ENCODE results near the gene NKD1.

Gene NKD1

GRCh38 chr16:50676684-50677225 lies 128.6 kb downstream of the NKD1 start:
- TF ChIP-seq REST (IDR thresholded peaks at IDR 0.05; ENCODE audit: insufficient read depth in 1 of 2, low read depth in 2 of 2, low read length in 2 of 2) (no peak), SIN3A (IDR thresholded peaks at IDR 0.05; ENCODE audit: borderline replicate concordance, insufficient read depth, low read length) (no peak), FOXP2 (optimal IDR thresholded peaks at IDR 0.05; ENCODE audit: borderline replicate concordance, extremely low read depth, extremely low read length, insufficient read depth) (no peak), POLR2AphosphoS5 (IDR thresholded peaks at IDR 0.05; ENCODE audit: low read depth, low read length) (no peak), TAF1 (IDR thresholded peaks at IDR 0.05; ENCODE audit: borderline replicate concordance, insufficient read depth, low read length) (no peak)

- no peak for TF ChIP-seq TAF1 (IDR thresholded peaks at IDR 0.05; ENCODE audit: borderline replicate concordance, insufficient read depth, low read length)
- TF ChIP-seq FOXP2 (optimal IDR thresholded peaks at IDR 0.05; ENCODE audit: borderline replicate concordance, extremely low read depth, extremely low read length, insufficient read depth): no peak
- TF ChIP-seq POLR2AphosphoS5 (IDR thresholded peaks at IDR 0.05; ENCODE audit: low read depth, low read length): no peak
- no peak for TF ChIP-seq REST (IDR thresholded peaks at IDR 0.05; ENCODE audit: insufficient read depth in 1 of 2, low read depth in 2 of 2, low read length in 2 of 2)
Measured at GRCh38 chr16:50677351-50677750, 129.2 kb downstream of the NKD1 start.

- TF ChIP-seq POLR2AphosphoS5 (IDR thresholded peaks at IDR 0.05; ENCODE audit: low read depth, low read length): no peak
- no peak for TF ChIP-seq FOXP2 (optimal IDR thresholded peaks at IDR 0.05; ENCODE audit: borderline replicate concordance, extremely low read depth, extremely low read length, insufficient read depth)
- no peak for TF ChIP-seq TAF1 (IDR thresholded peaks at IDR 0.05; ENCODE audit: borderline replicate concordance, insufficient read depth, low read length)
- TF ChIP-seq REST (IDR thresholded peaks at IDR 0.05; ENCODE audit: insufficient read depth in 1 of 2, low read depth in 2 of 2, low read length in 2 of 2): no peak
- TF ChIP-seq SIN3A (IDR thresholded peaks at IDR 0.05; ENCODE audit: borderline replicate concordance, insufficient read depth, low read length): no peak
Measured at GRCh38 chr16:50678531-50678930, 130.3 kb downstream of the NKD1 start.

GRCh38 chr16:50679266-50679665 lies 131.1 kb downstream of the NKD1 start:
- TF ChIP-seq SIN3A (IDR thresholded peaks at IDR 0.05; ENCODE audit: borderline replicate concordance, insufficient read depth, low read length): no peak
- TF ChIP-seq FOXP2 (optimal IDR thresholded peaks at IDR 0.05; ENCODE audit: borderline replicate concordance, extremely low read depth, extremely low read length, insufficient read depth): no peak

GRCh38 chr16:50679676-50680555 lies 131.7 kb downstream of the NKD1 start:
- no peak for TF ChIP-seq SIN3A (IDR thresholded peaks at IDR 0.05; ENCODE audit: borderline replicate concordance, insufficient read depth, low read length)
- TF ChIP-seq FOXP2 (optimal IDR thresholded peaks at IDR 0.05; ENCODE audit: borderline replicate concordance, extremely low read depth, extremely low read length, insufficient read depth): no peak
- TF ChIP-seq REST (IDR thresholded peaks at IDR 0.05; ENCODE audit: insufficient read depth in 1 of 2, low read depth in 2 of 2, low read length in 2 of 2): no peak
- no peak for TF ChIP-seq POLR2AphosphoS5 (IDR thresholded peaks at IDR 0.05; ENCODE audit: low read depth, low read length)
- TF ChIP-seq TAF1 (IDR thresholded peaks at IDR 0.05; ENCODE audit: borderline replicate concordance, insufficient read depth, low read length): no peak
